SK-N-SH treated with all-trans-retinoic acid at 6 μM for 48 hours (cell line): ENCODE results near the gene DNAI4.
"Not testable (repeated sequence)": the region's sequence is repeated elsewhere in the genome, so short reads cannot be mapped to it uniquely, and the experiment has no call there.

Experiments
- CSRNP3 ChIP-seq: fragments of 250-450 bp; sonication (Bioruptor Pico); IDR thresholded peaks from 2 replicates; pipeline ENCODE4 v1.5.1; 2021; ENCODE audit warnings: mild to moderate bottlenecking, moderate library complexity
- GLIS3 ChIP-seq: fragments of 250-450 bp; sonication (Bioruptor Pico); IDR thresholded peaks from 2 replicates; pipeline ENCODE4 v1.5.0; 2020; ENCODE audit warnings: mild to moderate bottlenecking, moderate library complexity
- TSHZ2 ChIP-seq: fragments of 250-450 bp; sonication (Bioruptor Pico); IDR thresholded peaks from 2 replicates; pipeline ENCODE4 v1.5.0; 2020; ENCODE audit warnings: mild to moderate bottlenecking, moderate library complexity
- ZNF565 ChIP-seq: fragments of 450-650 bp; formaldehyde crosslinking; conservative IDR thresholded peaks from 2 replicates; pipeline ENCODE4 v1.5.0; 2020; ENCODE audit warnings: low read depth, mild to moderate bottlenecking, moderate library complexity
- ZNF8 ChIP-seq: fragments of 450-650 bp; formaldehyde crosslinking; IDR thresholded peaks from 2 replicates; pipeline ENCODE4 v1.5.0; 2020; ENCODE audit warnings: mild to moderate bottlenecking, moderate library complexity
- TF ChIP-seq, protein P1 (sequence below): fragments of 250-450 bp; sonication (Bioruptor Pico); IDR thresholded peaks from 2 replicates; pipeline ENCODE4 v1.8.0; 2020; ENCODE audit warnings: mild to moderate bottlenecking, moderate library complexity, borderline replicate concordance

DNA sequence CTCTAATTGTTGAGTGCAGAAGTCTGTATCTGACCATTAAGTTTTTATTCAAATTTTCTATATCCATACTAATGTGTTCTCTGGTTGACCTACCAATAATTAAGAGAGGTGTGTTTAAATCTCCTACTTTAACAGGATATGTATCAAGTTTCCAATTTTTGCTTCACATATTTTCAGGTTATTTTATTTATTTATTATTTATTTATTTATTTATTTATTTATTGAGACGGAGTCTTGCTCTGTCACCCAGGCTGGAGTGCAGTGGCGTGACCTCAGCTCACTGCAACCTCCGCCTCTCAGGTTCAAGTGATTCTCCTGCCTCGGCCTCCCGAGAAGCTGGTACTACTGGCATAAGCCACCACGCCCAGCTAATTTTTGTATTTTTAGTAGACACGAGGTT lies 52.6 kb downstream of the DNAI4 start:
- not testable (repeated sequence) for TF ChIP-seq TSHZ2; ZNF565; ZNF8; GLIS3; CSRNP3 (CRISPR knock-in tag)
- TF ChIP-seq, protein P1, sequence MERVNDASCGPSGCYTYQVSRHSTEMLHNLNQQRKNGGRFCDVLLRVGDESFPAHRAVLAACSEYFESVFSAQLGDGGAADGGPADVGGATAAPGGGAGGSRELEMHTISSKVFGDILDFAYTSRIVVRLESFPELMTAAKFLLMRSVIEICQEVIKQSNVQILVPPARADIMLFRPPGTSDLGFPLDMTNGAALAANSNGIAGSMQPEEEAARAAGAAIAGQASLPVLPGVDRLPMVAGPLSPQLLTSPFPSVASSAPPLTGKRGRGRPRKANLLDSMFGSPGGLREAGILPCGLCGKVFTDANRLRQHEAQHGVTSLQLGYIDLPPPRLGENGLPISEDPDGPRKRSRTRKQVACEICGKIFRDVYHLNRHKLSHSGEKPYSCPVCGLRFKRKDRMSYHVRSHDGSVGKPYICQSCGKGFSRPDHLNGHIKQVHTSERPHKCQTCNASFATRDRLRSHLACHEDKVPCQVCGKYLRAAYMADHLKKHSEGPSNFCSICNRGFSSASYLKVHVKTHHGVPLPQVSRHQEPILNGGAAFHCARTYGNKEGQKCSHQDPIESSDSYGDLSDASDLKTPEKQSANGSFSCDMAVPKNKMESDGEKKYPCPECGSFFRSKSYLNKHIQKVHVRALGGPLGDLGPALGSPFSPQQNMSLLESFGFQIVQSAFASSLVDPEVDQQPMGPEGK (CRISPR knock-in tag) = not testable (repeated sequence)
